GM23248 (cell line): ENCODE data around the gene DNAAF9. TPM values are rescaled to one million over a fixed set of nuclear protein-coding genes. Genes with fewer than 3 reads are reported as not detected.

Experiments used
- DNase-seq: peaks from one replicate; pipeline ENCODE4 v3.0.0-alpha.2; 2015
- H2AFZ ChIP-seq: fragments of 200-600 bp; sonication (generic); 2 replicates; pipeline ENCODE4 v1.6.1; 2016; ENCODE audit warnings: antibody characterized with exemption
- H3F3A ChIP-seq: fragments of 200-600 bp; sonication (generic); 2 replicates; pipeline ENCODE4 v1.6.1; 2016; ENCODE audit warnings: mild to moderate bottlenecking, antibody characterized with exemption, mixed run types; ENCODE audit not compliant: insufficient read depth
- H3K27ac ChIP-seq: fragments of 200-600 bp; sonication (generic); 2 replicates; pipeline ENCODE4 v1.5.1; 2016; ENCODE audit warnings: mild to moderate bottlenecking
- H3K27me3 ChIP-seq: fragments of 200-600 bp; sonication (generic); replicated peaks from 2 replicates; pipeline ENCODE4 v1.6.1; 2016; ENCODE audit warnings: mild to moderate bottlenecking; ENCODE audit not compliant: insufficient read depth
- H3K36me3 ChIP-seq: fragments of 200-600 bp; sonication (generic); 2 replicates; pipeline ENCODE4 v1.6.1; 2016; ENCODE audit warnings: low read depth, mild to moderate bottlenecking
- H3K4me1 ChIP-seq: fragments of 200-600 bp; sonication (generic); 2 replicates; pipeline ENCODE4 v1.6.1; 2016; ENCODE audit warnings: mild to moderate bottlenecking; ENCODE audit not compliant: insufficient read depth
- H3K4me2 ChIP-seq: fragments of 200-600 bp; sonication (generic); one replicate; pipeline ENCODE4 v1.6.1; 2016; ENCODE audit warnings: mild to moderate bottlenecking; ENCODE audit not compliant: unreplicated experiment
- H3K4me3 ChIP-seq: fragments of 200-600 bp; sonication (generic); 2 replicates; pipeline ENCODE4 v1.5.1; 2016; ENCODE audit warnings: mild to moderate bottlenecking
- H3K79me2 ChIP-seq: fragments of 200-600 bp; sonication (generic); 2 replicates; pipeline ENCODE4 v1.6.1; 2016; ENCODE audit warnings: mild to moderate bottlenecking; ENCODE audit not compliant: insufficient read depth
- H3K9ac ChIP-seq: fragments of 200-600 bp; sonication (generic); 2 replicates; pipeline ENCODE4 v1.6.1; 2016; ENCODE audit warnings: mild to moderate bottlenecking
- H3K9me2 ChIP-seq: fragments of 200-600 bp; sonication (generic); 2 replicates; pipeline ENCODE4 v1.6.1; 2016; ENCODE audit warnings: mixed run types, mild to moderate bottlenecking, moderate library complexity; ENCODE audit not compliant: insufficient read depth
- H3K9me3 ChIP-seq: fragments of 200-600 bp; sonication (generic); one replicate; pipeline ENCODE4 v1.6.1; 2017; ENCODE audit warnings: low read depth
- H4K20me1 ChIP-seq: fragments of 200-600 bp; sonication (generic); 2 replicates; pipeline ENCODE4 v1.6.0; 2016; ENCODE audit not compliant: insufficient read depth
- EZH2 ChIP-seq: fragments of 200-600 bp; sonication (generic); IDR thresholded peaks from 2 replicates; pipeline ENCODE4 v1.6.1; 2018; ENCODE audit warnings: antibody characterized with exemption, mild to moderate bottlenecking; ENCODE audit not compliant: insufficient read depth, poor library complexity, severe bottlenecking
- EZH2phosphoT487 ChIP-seq: fragments of 200-600 bp; sonication (generic); IDR thresholded peaks from 2 replicates; pipeline ENCODE4 v1.6.1; 2018; ENCODE audit warnings: antibody characterized with exemption, moderate library complexity, mild to moderate bottlenecking, low read depth; ENCODE audit not compliant: insufficient read depth
- WGBS, 2 experiments: methylation state at CpG; one replicate each; pipeline ENCODE4 v1.1.6; 2015 to 2017; ENCODE audit warnings: low lambda C conversion rate in 2 of 2, low coverage in 1 of 2; ENCODE audit errors: missing lambda C conversion rate in 2 of 2; 5-methylcytosine and 5-hydroxymethylcytosine counted together
- in situ Hi-C: fragments of 300-500 bp; cut with MboI; formaldehyde crosslinking; loops from 2 replicates; pipeline ENCODE4 v1.15.0; 2020
- polyA plus RNA-seq: library from polyadenylated mRNA; unstranded; fragments of >200 nt; fragmentation: Nextera tagmentation; extraction: Ambion mirVana; gene quantifications from 2 replicates; pipeline ENCODE4 v1.2.1, GENCODE V29; 2016
- total RNA-seq: library from RNA; depleted of rRNA; stranded (reverse); fragments of >200 nt; shearing (Covaris generic); gene quantifications from 2 replicates; pipeline ENCODE4 v1.2.3, GENCODE V29; 2014

Gene DNAAF9
- total and polyA plus RNA-seq, 2 experiments from 2014 or later, result 4.6 to 12.4 TPM

GRCh38 chr20:3452136-3452535 lies 44.7 kb upstream of the DNAAF9 start:
- Histone ChIP-seq H3K79me2 (no peaks in the 10 kb centered on the region), H3K4me1 (no peaks in the 10 kb centered on the region), H3K4me2 (no peak overlapping the region), H3K9me3 (no peaks in the 10 kb centered on the region), H3K27me3 (peaks cover 31% of the 10 kb centered on the region), H3K27ac (no peak overlapping the region), H4K20me1 (no peaks in the 10 kb centered on the region), H3K4me3 (no peak overlapping the region), H3F3A (no peaks in the 10 kb centered on the region), H3K9ac (no peak overlapping the region), H3K9me2 (no peaks in the 10 kb centered on the region), H3K36me3 (no peaks in the 10 kb centered on the region), H2AFZ (no peak overlapping the region)
- DNase-seq, result no peak
- TF ChIP-seq EZH2phosphoT487, result no peak
- no peak for TF ChIP-seq EZH2
- in situ Hi-C loops, result no loop called here
- WGBS, 2 experiments, result 57 to 64% methylated on average over 2 of the region's 2 CpGs

- H2AFZ ChIP-seq, result no peak overlapping the region
- H3F3A ChIP-seq, result no peaks in the 10 kb centered on the region
- no peak for DNase-seq
- H3K4me1 ChIP-seq, result no peaks in the 10 kb centered on the region
- H3K4me3 ChIP-seq, result no peak overlapping the region
- H3K4me2 ChIP-seq, result no peak overlapping the region
- peaks cover 31% of the 10 kb centered on the region for H3K27me3 ChIP-seq
- no peaks in the 10 kb centered on the region for H3K9me2 ChIP-seq
- WGBS, 2 experiments, result 13 to 42% methylated on average over 1 of the region's 1 CpG
- no peaks in the 10 kb centered on the region for H4K20me1 ChIP-seq
- TF ChIP-seq EZH2 (no peak), EZH2phosphoT487 (no peak)
- H3K9ac ChIP-seq, result no peak overlapping the region
- no peak overlapping the region for H3K27ac ChIP-seq
- no peaks in the 10 kb centered on the region for H3K79me2 ChIP-seq
- no peaks in the 10 kb centered on the region for H3K9me3 ChIP-seq
- in situ Hi-C loops, result no loop called here
- no peaks in the 10 kb centered on the region for H3K36me3 ChIP-seq
Measured at GRCh38 chr20:3449319-3449718, 41.9 kb upstream of the DNAAF9 start.

GRCh38 chr20:3447321-3447720 lies 39.9 kb upstream of the DNAAF9 start:
- WGBS, 2 experiments, result 84 to 86% methylated on average over 2 of the region's 2 CpGs

GRCh38 chr20:3446779-3447178 lies 39.3 kb upstream of the DNAAF9 start:
- DNase-seq, result no peak
- Histone ChIP-seq H3K4me1 (no peaks in the 10 kb centered on the region), H3K4me3 (no peak overlapping the region), H2AFZ (no peak overlapping the region), H3K27me3 (peaks cover 21% of the 10 kb centered on the region), H3F3A (no peaks in the 10 kb centered on the region), H3K9ac (no peak overlapping the region), H3K27ac (no peak overlapping the region), H4K20me1 (no peaks in the 10 kb centered on the region), H3K9me3 (no peaks in the 10 kb centered on the region), H3K9me2 (no peaks in the 10 kb centered on the region), H3K36me3 (no peaks in the 10 kb centered on the region), H3K79me2 (no peaks in the 10 kb centered on the region), H3K4me2 (no peak overlapping the region)
- TF ChIP-seq EZH2, result no peak
- 80 to 82% methylated on average over 8 of the region's 8 CpGs for WGBS, 2 experiments
- in situ Hi-C loops, result no loop called here

More at GRCh38 chr20:3447321-3447720, 39.9 kb upstream of the DNAAF9 start:
- TF ChIP-seq EZH2, result no peak
- no peak for TF ChIP-seq EZH2phosphoT487
- in situ Hi-C loops, result no loop called here
- Histone ChIP-seq H3K9me3 (no peaks in the 10 kb centered on the region), H3K36me3 (no peaks in the 10 kb centered on the region), H2AFZ (no peak overlapping the region), H3K27ac (no peak overlapping the region), H3K9me2 (no peaks in the 10 kb centered on the region), H3K4me3 (no peak overlapping the region), H3K79me2 (no peaks in the 10 kb centered on the region), H3K4me2 (no peak overlapping the region), H3F3A (no peaks in the 10 kb centered on the region), H3K27me3 (peaks cover 26% of the 10 kb centered on the region), H3K4me1 (no peaks in the 10 kb centered on the region), H3K9ac (no peak overlapping the region), H4K20me1 (no peaks in the 10 kb centered on the region)
- no peak for DNase-seq

GRCh38 chr20:3436864-3437574 lies 29.6 kb upstream of the DNAAF9 start:
- Histone ChIP-seq H3K4me1 (no peaks in the 10 kb centered on the region), H3K9me3 (no peaks in the 10 kb centered on the region), H3K4me3 (no peak overlapping the region), H3K27me3 (no peaks in the 10 kb centered on the region; the same call in 1 of the 2 replicates), H3F3A (no peaks in the 10 kb centered on the region), H2AFZ (no peak overlapping the region), H3K4me2 (no peak overlapping the region), H3K9me2 (no peaks in the 10 kb centered on the region), H3K36me3 (no peaks in the 10 kb centered on the region), H4K20me1 (no peaks in the 10 kb centered on the region), H3K27ac (no peak overlapping the region), H3K79me2 (no peaks in the 10 kb centered on the region), H3K9ac (no peak overlapping the region)
- no peak for DNase-seq
- WGBS, 2 experiments, result 41 to 42% methylated on average over 2 of the region's 2 CpGs
- in situ Hi-C loops, result no loop called here
- no peak for TF ChIP-seq EZH2phosphoT487
